ENCODE results near the gene AIPL1.

AIPL1 gene

GRCh38 chr17:6457688-6458459 is 23.0 kb upstream of the AIPL1 start:
- peaks cover 38% of the 10 kb centered on the region for H3K4me1 Mint-ChIP-seq
- H3K27ac Mint-ChIP-seq: no peak overlapping the region
- no peak overlapping the region for H3K4me3 Mint-ChIP-seq
- peaks cover 17% of the 10 kb centered on the region for H3K27me3 Mint-ChIP-seq
- ATAC-seq: no peak
- no peak for DNase-seq
- H3K9me3 Mint-ChIP-seq: no peaks in the 10 kb centered on the region

GRCh38 chr17:6456914-6457687 is 22.2 kb upstream of the AIPL1 start:
- Mint-ChIP-seq H3K27ac (no peak overlapping the region), H3K4me1 (peaks cover 31% of the 10 kb centered on the region), H3K4me3 (no peak overlapping the region), H3K27me3 (peaks cover 17% of the 10 kb centered on the region), H3K9me3 (no peaks in the 10 kb centered on the region)
- DNase-seq (no peak), ATAC-seq (no peak)

- H3K4me1 Mint-ChIP-seq: peaks cover 28% of the 10 kb centered on the region
- H3K9me3 Mint-ChIP-seq: no peaks in the 10 kb centered on the region
- no peak overlapping the region for H3K4me3 Mint-ChIP-seq
- H3K27me3 Mint-ChIP-seq: peaks cover 17% of the 10 kb centered on the region
- DNase-seq (no peak), ATAC-seq (no peak)
- no peak overlapping the region for H3K27ac Mint-ChIP-seq
Observed at GRCh38 chr17:6456321-6456720, 21.4 kb upstream of the AIPL1 start.

- Mint-ChIP-seq H3K9me3 (no peaks in the 10 kb centered on the region), H3K27me3 (peaks cover 17% of the 10 kb centered on the region), H3K27ac (no peak overlapping the region), H3K4me1 (peaks cover 32% of the 10 kb centered on the region), H3K4me3 (peak overlapping the region in 1 of 2 donors; percentile 64)
- peak in 1 of 2 donors; percentile 30 for DNase-seq
- peak; percentile 78 for ATAC-seq
Observed at GRCh38 chr17:6455321-6455705, 20.4 kb upstream of the AIPL1 start.

DNA sequence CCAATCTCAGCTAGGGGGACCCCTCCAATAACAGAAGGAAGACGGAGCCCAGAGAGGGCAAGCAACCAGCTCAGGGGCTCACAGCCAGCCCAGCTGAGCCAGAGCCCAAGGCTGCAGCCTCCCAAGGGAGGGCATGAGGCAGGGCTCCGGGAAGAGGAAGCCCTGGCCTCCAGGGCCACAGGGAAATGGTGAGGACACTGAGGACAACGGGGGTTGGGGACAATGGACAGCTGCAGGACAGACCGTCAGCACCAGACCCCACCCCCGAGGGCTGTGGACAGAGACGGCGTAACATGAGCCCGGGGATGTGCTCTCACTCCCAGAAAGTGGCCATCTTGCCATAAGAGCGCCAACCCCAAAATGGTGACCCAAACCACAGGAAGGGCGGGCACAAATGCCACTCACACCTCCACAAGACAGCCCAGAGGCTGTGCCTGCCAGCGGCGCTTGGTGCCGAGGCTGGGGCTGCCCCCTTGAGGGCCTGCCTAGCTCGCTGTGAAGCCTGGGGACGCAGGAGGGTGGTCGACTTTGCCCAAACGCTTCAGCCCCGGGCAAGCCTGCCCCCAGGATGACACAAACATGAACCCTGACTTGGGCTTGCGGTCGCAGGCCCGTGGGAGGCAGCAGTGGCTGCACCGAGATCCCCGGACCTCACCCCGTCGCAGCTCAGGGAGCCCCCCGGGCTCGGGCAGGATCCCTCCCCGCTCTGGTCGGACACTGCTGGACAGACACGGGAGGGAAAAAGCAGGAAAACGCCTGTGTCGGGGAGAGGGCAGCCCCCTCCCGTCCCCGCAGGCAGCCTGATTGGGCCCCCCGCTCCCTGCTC is 19.8 kb upstream of the AIPL1 start:
- peaks cover 32% of the 10 kb centered on the region for H3K4me1 Mint-ChIP-seq
- ATAC-seq: no peak
- peaks cover 17% of the 10 kb centered on the region for H3K27me3 Mint-ChIP-seq
- DNase-seq: no peak
- H3K9me3 Mint-ChIP-seq: no peaks in the 10 kb centered on the region
- peak overlapping the region in 1 of 2 donors; percentile 20 for H3K4me3 Mint-ChIP-seq
- H3K27ac Mint-ChIP-seq: no peak overlapping the region

GRCh38 chr17:6453279-6454024 is 18.5 kb upstream of the AIPL1 start:
- H3K9me3 Mint-ChIP-seq: no peaks in the 10 kb centered on the region
- peaks cover 32% of the 10 kb centered on the region for H3K4me1 Mint-ChIP-seq
- DNase-seq: no peak
- no peak for ATAC-seq
- no peak overlapping the region for H3K4me3 Mint-ChIP-seq
- H3K27ac Mint-ChIP-seq: peak overlapping the region in 1 of 2 donors; percentile 31
- H3K27me3 Mint-ChIP-seq: peaks cover 17% of the 10 kb centered on the region

DNA sequence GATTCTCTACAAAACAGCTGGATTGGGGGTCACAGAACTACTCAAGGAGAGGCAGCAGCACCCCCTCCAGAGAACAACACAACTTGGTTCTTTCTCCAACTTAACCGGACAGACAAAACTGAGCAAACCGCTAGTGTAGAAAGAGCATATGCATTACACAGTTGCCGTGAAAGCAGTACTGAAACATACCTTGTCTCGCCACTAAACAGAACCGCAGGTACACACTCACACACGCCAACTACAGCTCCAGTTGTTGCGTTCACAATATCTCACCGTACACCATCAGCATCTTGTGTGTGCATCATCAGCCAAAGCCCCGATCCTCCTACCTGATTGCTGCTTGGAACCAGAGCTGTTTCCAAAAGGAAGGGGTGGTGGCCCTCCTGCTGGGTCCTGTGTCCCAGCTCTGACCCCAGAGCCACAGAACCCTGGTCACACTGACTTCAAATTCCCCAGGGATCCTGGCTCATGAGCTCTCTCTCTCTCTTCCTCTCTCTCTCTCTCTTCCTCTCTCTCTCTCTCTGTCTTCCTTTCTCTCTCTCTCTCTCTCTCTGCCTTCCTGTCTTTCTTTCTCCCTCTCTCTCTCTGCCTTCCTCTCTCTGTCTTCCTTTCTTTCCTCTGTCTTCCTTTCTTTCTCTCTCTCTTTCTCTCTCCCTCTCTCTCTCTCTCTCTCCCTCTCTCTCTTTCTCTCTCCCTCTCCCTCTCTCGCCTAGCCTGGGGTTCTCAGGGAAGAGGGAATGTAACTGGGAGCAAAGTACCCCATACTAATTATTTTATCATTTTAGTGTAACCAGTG is 17.7 kb upstream of the AIPL1 start:
- ATAC-seq: no peak
- Mint-ChIP-seq H3K27ac (no peak overlapping the region), H3K4me1 (peaks cover 32% of the 10 kb centered on the region), H3K4me3 (no peak overlapping the region), H3K27me3 (peaks cover 17% of the 10 kb centered on the region), H3K9me3 (no peaks in the 10 kb centered on the region)
- DNase-seq: no peak

DNA sequence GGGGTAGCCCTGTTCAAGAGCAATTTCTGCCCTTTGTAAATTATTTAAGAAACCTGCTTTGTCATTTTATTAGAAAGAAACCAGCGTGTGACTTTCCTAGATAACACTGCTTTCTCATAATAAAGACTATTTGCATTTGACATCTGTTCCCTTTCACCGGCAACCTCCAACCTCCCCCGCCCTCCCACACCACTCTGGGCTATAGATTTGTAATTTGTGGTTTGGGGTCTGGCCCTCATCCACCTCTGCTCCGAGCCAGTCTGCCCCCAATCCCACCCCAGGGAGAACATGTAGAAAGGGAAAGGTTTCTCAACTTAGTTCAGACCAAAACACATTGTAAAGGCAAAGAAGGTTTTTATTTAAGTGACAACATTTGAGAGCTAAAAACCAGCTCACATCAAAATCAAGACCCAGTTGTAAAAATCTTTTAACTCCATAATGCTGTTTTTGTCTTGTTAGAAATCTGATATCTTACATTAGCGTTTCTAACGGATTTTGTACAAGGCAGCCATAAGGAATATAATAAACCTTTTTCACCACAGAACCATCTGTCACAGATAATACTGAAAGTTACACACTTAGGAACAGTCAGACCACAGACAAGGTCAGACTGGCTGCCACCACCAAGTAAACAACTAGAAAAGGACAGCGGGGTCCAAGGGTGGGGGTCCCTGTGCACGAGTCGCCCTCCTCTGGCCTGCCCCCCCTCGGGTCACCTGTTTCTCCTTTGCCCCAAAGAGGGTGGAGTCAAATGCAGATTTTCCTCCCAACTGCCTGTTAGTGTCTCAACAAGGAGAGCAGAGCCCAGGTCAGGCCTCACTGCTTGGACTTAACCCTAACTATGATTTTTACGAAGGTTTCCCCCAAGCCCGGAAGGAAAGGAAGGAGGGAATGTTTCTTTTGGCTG is 16.3 kb upstream of the AIPL1 start:
- Mint-ChIP-seq H3K27me3 (peaks cover 17% of the 10 kb centered on the region), H3K27ac (peak overlapping the region in 1 of 2 donors; percentile 51)

GRCh38 chr17:6449307-6449706 is 14.4 kb upstream of the AIPL1 start:
- H3K9me3 Mint-ChIP-seq: no peaks in the 10 kb centered on the region
- H3K27me3 Mint-ChIP-seq: peaks cover 17% of the 10 kb centered on the region

More for the DNA sequence above, 16.3 kb upstream of the AIPL1 start:
- peaks cover 22% of the 10 kb centered on the region for H3K4me1 Mint-ChIP-seq
- ATAC-seq (no peak), DNase-seq (no peak)
- no peak overlapping the region for H3K4me3 Mint-ChIP-seq
- H3K9me3 Mint-ChIP-seq: no peaks in the 10 kb centered on the region

DNA sequence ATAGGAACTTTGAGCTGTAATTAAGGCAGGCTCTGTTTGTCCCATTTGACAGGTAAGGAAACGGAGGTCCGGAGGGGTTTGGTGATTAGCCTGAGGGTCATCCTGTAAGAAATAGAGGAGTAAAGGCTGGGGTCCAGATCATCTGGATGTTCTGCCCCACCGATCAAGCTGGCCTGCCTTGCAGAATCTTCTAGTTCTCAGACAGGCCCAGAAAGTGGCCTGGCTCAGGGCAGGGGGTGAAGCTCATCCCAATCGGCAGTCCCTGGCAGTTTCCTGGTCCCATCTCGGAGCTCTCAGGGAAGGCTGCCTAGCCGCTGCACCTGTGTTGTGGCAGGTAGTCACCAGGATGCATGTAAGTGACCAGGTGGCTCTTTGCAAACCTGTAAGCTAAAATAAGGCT is 13.6 kb upstream of the AIPL1 start:
- DNase-seq (no peak), ATAC-seq (no peak)
- H3K27ac Mint-ChIP-seq: no peak overlapping the region
- H3K4me3 Mint-ChIP-seq: no peak overlapping the region
- H3K4me1 Mint-ChIP-seq: peaks cover 26% of the 10 kb centered on the region
- H3K9me3 Mint-ChIP-seq: no peaks in the 10 kb centered on the region
- H3K27me3 Mint-ChIP-seq: peaks cover 13% of the 10 kb centered on the region

More at GRCh38 chr17:6449307-6449706, 14.4 kb upstream of the AIPL1 start:
- Mint-ChIP-seq H3K4me3 (no peak overlapping the region), H3K27ac (no peak overlapping the region), H3K4me1 (peaks cover 23% of the 10 kb centered on the region)
- DNase-seq (no peak), ATAC-seq (no peak)

DNA sequence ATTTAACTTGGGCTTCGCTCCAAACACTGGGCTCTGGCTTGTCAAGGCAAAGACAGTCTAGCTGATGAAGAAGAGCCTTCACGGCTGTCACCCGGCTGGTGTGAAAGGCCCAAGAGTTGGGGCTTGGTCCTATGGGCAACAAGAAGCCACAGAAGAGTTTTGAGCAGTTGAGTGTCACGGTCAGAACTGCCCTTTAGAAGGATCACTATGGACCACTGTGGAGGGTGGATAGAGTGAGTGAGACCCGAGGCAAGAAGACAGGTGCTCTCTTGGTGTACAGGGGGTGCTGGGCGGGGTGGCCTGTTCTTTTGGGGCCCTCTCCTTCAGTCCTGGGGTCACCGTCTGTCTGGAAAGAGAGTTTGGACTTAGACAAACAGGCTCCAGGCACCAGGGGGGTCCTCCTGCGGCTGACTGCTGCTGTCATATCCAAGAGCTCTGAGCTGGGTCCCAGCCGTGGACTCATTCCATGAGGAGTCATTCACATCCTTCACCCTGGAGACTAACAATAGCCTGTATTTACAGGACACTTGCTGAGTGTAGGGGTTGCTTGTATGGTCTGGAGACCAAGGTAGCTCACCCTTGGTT is 11.7 kb upstream of the AIPL1 start:
- Mint-ChIP-seq H3K27ac (no peak overlapping the region), H3K27me3 (peaks cover 8% of the 10 kb centered on the region), H3K4me1 (peaks cover 26% of the 10 kb centered on the region), H3K9me3 (no peaks in the 10 kb centered on the region), H3K4me3 (no peak overlapping the region)
- DNase-seq (no peak), ATAC-seq (no peak)

GRCh38 chr17:6444571-6445335 is 9.8 kb upstream of the AIPL1 start:
- Mint-ChIP-seq H3K27me3 (peaks cover 14% of the 10 kb centered on the region), H3K4me1 (peaks cover 17% of the 10 kb centered on the region), H3K9me3 (no peaks in the 10 kb centered on the region), H3K4me3 (peak overlapping the region; percentile 92 to 99), H3K27ac (peak overlapping the region in 1 of 2 donors; percentile 93)
- no peak for ATAC-seq
- no peak for DNase-seq
